Measurements from ENCODE around the gene SLC35B2.
A peak's percentile ranks its signal among the peaks of the same experiment; 100 is the strongest.

The SLC35B2 gene

DNA sequence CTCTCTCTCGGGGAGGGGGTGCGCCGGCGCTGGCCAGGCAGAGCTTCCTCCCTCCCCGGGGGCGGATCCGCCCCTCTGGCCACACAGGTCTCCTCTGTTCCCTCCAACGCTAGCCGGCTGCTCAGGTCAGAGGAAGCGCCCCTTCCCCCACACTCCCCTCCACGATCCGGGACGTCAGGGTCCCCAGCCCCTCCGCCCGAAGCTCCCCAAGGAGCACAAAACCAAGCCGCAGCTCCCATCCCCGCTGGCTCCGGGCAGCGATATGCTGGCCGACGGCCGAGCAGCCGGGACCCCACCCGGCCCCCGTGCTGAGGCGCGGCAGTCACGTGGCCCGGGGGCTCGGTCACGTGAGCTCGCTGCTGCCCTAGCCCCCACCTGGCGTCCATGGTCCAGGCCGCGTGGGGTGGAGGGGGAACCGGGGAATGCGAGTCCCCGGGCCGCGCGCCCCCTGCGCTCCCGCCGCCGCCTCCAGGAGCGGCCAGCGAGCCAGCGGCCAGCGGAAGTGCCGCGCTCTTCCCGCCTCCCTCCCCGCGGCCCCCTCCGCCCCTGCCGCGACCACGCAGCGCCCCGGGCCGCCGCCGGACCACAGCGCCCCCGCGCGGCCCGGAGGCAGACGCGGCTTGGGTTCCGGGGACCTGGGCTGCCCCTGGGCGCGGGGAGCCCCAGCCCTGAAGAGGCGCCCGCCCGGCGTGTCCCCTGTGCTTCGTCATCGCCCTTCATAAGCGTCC lies at the start of gene SLC35B2:
Gene SLC35B2, minus strand, starts transcription at position 504 of the 728 bp plus-strand sequence. Its CDS starts 118 bp downstream, at position 386.
- peak; percentile 81 for DNase-seq

DNA sequence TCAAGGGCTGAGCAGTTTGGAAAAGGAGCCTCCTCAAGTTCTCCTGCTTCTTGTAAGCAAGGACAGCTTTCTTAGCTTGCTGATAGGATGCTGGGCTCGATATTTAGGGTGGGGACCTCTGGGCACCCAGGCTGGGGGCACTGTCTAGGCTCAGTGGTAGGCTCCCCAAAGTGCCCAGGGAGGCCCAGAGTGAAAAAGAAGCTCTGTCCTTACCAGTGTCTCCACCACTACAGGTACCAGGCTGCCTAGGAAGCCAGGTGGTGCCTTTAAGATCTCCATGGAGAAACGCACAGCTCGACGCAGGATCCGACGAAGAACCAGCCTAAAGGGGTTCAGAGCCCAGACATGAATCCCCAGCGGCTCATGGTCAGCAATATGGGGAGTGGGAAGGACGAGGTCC lies 49.4 kb upstream of the SLC35B2 start:
- DNase-seq, result no peak

DNA sequence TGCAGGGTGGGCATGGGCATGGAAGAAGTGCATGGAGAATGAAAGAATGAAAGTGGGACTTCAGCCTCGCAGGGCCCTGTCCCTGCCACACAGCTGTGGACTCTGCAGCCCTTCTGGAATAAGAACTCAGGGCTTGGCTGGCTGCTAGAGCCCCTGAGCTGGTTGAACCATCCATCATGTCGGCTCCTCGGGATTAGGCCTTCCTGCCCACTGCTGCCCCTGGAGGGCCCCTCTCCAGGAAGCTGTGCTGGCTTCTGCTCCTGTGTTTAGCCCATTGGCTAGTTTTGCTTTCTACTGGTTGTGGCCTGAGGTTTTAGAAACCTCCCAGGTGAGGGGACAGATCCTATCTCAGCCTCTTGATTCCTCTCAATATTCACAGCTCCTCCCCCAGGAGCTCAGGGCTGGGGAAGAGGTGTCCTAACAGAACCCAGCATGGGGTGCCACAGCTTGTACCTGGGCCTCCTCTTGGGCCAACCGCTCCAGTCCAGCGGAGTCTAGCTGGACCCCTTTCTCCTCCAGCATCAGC lies 47.9 kb upstream of the SLC35B2 start:
- no peak for DNase-seq

GRCh38 chr6:44304282-44305199 lies 47.2 kb upstream of the SLC35B2 start:
- DNase-seq, result peak; percentile 55

DNA sequence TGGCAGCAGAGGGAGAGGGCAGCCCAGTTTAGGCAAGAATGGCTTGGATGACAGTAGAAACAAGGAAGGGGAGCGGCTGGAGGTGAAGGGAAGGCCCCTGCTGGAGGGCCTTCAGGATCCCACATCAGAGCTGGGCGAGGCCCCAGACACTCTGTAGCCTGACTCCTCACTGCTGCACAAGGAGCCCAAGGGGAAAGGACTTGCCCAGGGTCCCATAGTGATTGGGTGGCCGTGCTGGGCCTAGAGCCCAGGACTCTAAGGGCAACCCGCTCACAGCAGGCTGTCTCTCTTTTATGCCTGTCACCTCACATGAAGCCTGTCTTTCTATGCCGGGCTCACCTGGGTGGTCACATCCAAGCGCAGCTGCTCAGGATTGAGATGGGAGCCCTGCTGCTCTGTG lies 46.5 kb upstream of the SLC35B2 start:
- no peak for DNase-seq

DNA sequence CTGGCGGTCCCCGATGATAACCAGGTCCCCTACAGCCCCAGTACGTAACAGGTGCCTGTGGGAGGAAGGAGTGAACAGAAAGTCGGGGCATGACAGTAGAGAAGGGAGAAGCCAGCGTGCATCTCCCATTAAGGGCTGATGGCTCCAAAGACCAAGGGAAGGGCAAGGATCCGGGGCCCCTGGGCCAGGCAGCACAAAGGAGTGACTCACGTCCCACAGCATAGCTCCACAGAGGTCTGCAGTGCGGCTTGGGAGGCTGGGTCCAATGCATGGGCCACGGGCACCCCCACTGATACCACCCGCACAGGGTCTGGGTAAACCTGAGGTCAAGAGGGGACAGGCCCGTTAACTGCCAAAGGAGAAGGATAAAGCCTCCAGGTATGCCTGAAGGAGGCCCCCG lies 45.5 kb upstream of the SLC35B2 start:
- DNase-seq, result no peak

DNA sequence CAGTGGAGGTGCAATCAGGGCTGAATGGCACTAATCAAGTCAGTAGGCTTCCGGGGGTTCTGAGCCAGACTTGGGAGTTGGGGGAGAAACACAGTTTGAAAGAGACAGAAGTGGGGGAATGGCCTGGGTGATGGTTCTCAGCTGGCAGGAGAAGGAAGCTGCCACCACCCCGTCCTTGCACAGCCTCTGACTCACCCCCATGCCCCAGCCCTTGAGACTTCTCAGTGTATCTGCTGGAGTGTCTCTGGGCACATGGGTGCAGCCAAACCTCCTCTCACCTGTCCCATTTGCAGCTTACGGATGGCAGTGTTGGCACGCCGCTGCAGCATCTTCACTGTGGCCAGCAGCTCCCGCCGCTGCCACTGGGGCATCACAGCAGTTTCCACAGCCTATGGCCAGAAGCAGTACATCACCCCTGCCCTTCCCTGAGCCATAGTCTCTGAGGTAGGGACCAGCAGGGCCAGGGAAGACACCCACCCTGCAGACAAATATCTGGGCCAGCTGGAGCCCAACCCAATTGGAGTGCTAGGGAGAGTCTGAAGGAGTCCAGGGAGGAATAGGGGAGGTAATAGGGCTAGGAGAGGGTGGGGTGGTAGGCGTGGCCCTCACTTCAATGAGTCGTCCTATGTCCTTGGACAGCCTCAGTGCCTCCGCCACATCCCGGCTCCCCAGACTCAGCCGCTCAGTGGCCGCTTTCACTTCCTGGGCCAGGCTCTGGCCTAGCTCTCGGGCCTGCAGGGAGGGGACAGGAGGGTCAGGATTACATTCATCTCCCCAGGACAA lies 44.6 kb upstream of the SLC35B2 start:
- no peak for DNase-seq

DNA sequence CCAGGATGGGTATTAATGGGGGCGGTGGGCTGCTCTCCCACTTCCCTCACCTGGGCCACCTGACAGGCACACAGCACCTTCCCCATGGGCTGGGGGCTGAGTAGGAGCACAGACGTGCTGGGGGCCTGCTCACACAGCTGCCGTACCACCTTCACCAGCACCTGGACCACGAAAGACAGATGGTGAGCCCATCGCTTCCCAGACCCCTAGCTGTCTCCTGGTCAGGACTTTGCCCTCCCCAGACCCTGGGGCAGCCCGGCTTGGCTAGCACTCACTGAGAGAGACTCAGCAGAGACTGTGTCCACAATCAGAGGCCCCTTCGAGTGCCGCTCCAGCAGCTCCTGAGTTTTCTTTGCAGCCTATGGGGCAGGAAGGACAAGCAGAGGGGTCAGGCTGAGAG lies 43.8 kb upstream of the SLC35B2 start:
- DNase-seq, result no peak

- no peak for DNase-seq
These were observed 43.0 kb upstream of the SLC35B2 start for GRCh38 chr6:44300292-44300823.

DNA sequence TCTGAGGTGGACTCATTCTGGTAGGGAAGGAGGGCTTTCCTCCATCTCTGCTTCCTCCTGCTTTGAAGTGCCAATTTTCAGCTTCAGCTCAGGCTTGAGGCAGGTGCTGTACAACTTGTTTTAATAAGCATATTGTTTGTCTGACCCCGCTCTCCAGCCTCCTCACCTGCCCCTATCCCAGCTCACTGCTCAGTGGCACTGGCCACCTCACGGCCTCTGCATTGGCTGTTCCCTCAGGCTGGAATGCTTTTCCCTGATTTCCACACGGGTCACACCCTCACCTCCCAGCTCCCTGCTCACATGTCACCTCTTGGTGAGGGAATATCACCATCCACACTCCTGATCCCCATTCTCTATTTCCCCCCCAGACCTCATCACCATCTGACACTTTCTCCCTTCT lies 41.5 kb upstream of the SLC35B2 start:
- no peak for DNase-seq

DNA sequence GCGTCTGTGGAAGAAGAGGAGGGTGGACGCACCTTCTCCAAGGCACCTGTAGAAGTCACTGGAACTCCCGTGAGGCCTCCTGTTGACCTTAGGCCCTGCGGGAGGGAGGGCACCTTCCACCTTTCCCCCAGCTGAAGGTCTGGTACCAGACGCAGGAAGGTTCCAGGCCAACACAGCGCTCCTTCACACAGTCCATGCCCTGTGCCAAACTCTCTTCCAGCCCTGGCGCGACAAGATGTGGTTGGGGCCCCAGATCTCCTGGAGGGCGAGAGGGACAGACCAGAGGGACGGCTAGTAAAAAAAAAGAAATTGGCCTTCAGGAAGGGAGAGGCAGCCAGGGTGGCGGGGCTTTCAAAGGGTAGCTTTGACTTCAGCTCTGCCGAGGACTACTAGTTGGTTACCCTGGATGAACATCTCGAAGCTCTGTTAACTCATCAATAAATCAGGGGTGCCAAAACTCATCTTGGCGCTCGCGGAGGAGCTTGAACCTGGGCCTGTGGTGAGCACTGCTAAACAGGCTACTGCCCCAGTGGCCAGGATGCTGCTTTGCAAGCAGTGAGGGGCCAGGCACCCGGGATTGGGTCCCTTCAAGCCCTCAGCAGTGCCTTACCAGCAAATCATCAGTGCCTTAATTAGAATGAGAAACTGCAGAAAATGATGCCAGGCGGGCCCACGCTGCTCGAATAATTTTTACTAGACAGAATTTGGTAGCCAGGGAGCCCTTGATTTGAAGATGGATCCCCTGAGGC lies 40.9 kb upstream of the SLC35B2 start:
- DNase-seq, result no peak

DNA sequence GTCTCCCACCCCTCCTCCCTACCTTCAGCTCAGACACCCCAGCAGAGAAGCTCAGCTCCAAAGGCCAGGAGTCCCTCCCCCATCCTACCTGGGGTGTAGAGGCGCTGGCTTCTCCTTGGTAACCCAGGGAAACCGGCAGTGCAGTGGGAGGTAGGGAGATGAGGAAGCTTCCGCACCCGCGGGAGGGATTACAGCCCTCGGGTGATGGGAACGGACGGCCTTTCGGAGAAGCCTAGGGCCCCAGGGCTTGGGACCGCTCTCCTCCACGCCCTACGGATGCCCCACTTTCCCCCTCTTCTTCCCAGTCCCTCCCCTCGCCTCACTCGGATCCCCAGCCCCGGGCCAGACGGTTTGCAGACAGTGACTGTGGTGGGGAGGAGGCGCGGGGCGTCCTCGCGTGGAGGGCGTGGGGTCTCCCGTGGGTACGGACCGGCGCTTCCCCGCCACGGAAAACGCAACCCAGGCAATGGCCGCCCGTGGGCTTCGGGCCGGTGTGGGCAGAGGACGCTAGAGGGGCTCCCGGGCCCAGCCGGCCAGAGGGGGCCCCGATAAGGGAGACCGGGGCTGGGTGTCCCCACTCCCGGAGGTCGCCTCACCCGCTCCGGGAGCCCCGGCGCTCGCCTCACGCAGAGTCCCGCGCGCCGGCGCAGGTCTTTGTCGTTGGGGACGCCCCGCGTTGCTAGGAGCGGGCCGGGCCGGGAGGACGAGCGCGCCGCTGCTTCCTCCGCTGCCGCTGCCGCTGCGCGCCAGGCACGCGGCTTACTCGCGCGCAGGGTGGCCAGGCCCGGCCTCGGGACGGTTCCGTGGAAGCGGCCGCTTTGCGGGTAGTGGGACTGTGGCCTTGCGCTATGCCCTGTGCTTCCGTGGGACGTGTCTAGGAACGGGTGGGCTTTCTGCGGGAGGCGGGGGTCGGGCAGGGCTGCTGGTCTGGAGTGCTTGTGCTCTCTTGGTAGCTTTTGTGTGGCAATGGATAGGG lies 40.0 kb upstream of the SLC35B2 start:
- peak; percentile 26 for DNase-seq

DNA sequence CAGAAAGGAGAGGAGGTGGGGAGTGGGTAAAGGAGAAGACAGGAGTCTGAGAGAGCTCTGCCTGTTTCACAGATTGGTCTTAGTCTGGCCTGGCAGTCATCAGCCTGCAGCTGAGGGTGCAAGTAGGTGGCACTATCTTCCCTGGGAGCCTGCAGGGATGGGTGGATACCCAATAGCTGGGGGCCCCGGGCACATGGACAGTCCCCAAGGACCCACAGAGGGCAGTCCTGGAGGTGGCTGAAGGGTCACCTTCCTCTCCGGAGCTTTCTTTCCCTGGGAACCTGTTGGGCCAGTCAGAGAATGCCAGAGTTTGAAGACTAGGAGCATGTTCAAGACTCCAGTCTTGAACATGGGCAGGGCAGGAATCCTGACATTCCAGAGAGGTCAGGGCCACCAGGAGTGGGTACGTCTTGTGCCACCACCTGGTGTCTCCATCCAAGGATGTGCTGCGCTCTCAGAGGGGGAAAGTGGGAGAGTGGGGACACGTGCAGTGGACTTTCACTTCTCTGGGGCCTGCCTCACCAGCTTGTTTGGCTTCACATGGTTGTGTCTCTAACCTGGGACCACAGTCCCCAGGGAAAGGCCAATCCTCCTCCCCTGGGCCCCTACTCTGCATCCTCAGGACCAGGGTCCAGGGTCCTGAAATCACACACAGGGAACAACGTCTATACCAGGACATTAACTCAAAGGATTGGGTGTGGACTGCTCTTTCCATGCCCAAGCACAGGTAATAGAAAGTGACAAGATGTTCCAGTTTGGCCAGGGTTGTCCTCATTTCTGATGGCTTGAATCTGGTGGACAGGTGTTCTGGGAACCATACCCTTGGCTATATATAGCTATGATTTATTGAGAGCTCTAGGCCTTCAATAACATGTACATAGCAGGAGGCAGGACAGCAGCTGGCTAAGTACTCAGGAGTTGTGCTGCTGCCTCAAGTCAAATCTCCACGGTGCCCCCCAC lies 37.8 kb upstream of the SLC35B2 start:
- no peak for DNase-seq

DNA sequence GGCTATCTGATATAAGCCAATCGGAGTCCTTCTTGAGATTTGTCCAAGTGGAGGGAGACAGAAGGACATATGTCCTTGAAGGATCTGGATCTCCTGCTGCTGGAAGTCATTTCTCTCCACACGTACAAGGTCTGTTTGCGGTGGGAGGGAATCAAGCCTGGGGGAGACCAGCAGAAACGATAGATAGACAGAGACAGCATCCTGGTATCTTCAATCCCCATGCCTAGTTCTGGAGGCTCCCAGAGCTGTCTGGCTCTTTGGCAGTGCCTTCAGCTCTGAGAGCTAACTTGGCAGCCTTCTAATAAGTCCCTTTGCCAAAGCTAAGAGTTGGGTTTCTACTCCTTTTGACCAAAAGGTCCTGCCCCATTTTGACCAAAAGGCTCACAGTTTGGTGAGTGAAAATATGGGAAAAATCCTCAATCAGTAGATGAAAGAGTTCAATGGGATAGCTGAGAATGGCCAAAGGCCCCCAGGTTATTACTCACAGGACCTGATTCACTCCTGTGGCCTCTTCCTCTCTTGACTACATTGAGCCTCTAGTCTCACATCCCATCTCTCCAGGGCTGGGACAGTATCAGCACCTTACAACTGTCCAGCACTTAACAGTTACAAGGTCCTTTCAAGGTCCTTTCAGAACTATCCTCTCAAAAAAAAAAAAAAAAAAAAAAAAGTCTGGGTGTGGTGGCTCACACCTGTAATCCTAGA lies 35.5 kb upstream of the SLC35B2 start:
- DNase-seq, result no peak

DNA sequence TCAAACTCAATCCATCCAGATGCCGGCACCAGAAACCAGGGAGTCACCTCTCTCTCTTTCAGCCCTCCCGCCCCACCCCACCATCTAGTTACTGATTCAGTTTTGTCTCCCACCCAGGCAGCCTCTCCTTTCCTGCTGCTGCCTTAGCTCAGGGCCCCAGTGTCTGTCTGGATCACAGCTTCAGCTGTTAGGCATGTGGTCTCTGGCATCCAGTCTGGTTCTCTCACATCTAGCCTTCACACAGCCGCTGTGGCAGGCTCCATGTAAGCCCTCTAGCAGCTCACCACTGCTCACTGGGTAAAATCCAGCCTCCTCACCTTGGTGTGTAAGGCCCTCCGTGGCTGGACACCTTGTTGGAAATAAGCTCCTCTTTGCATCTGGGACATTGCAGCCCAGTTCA lies 34.5 kb upstream of the SLC35B2 start:
- DNase-seq, result no peak

- DNase-seq, result no peak
These were observed 32.5 kb upstream of the SLC35B2 start for GRCh38 chr6:44289726-44290260.

DNA sequence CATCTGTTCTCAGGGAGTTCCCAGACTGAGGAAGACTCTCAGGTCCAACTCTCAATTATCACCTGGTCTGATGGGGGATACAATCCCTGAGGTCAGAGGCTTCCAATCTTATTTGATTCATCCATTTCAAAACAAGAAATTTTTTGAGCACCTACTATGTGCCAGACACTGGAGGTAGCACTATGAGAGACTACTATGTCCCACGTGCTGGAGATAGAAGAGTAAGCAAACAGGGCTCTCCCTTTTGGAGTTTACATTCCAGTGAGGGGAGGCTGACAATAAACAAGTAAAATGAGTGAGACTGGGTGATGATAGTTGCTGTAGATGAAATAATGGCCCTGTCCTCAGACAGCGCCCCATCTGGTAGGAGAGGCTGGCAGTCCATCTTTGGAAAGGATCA lies 29.4 kb upstream of the SLC35B2 start:
- no peak for DNase-seq

DNA sequence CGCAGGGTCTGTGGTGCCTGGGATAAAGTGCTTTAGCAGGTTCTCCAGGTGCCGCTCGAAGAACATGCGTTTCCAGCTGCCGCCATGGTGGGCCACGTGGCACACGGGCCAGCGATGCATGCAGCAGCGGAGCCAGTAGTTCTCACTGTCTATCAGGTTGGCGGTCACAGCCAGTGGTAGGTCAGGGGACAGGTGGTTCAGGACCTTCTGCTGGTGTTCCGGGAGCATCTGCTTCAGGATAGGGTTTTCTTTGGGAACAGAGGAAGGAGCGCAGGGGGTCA lies 28.9 kb upstream of the SLC35B2 start:
- DNase-seq, result no peak
